Left renal pelvis (tissue), 4 donors: ENCODE measurements around the gene SLC35A5. TPM values are rescaled to one million over a fixed set of nuclear protein-coding genes. Genes with fewer than 3 reads are reported as not detected.

Source experiments
- DNase-seq, 4 donors: peaks; one replicate each; pipeline ENCODE4 v3.0.0-alpha.2; 2013; ENCODE audit warnings: low read depth in 4 of 4, low spot score in 3 of 4
- polyA plus RNA-seq, 4 donors: library from polyadenylated mRNA; unstranded; fragments of 120-200 nt; gene quantifications; one replicate each; pipeline ENCODE4 v1.2.1, GENCODE V29; 2013; ENCODE audit not compliant: insufficient read length in 4 of 4

The SLC35A5 gene
- polyA plus RNA-seq, 4 donors = 62.3 to 82.3 (median 67.5) TPM

- DNase-seq = no peak
These were observed 7.4 kb downstream of the SLC35A5 start for GRCh38 chr3:112569265-112569664.

GRCh38 chr3:112572701-112573100, 10.9 kb downstream of the SLC35A5 start:
- no peak for DNase-seq

- no peak for DNase-seq
These were observed 17.4 kb downstream of the SLC35A5 start for GRCh38 chr3:112579232-112579631.

GRCh38 chr3:112579697-112580096, 17.9 kb downstream of the SLC35A5 start:
- DNase-seq = no peak

GRCh38 chr3:112582244-112582874, 20.5 kb downstream of the SLC35A5 start:
- no peak for DNase-seq

- no peak for DNase-seq
These were observed 21.3 kb downstream of the SLC35A5 start for GRCh38 chr3:112583105-112583504.

GRCh38 chr3:112585782-112586181, 23.9 kb downstream of the SLC35A5 start:
- no peak for DNase-seq

GRCh38 chr3:112587336-112587735, 25.5 kb downstream of the SLC35A5 start:
- DNase-seq = no peak

GRCh38 chr3:112593258-112593657, 31.4 kb downstream of the SLC35A5 start:
- no peak for DNase-seq

GRCh38 chr3:112594856-112595255, 33.0 kb downstream of the SLC35A5 start:
- DNase-seq = no peak

GRCh38 chr3:112597945-112598344, 36.1 kb downstream of the SLC35A5 start:
- no peak for DNase-seq

GRCh38 chr3:112598731-112599130, 36.9 kb downstream of the SLC35A5 start:
- DNase-seq = no peak

- no peak for DNase-seq
These were observed 40.5 kb downstream of the SLC35A5 start for GRCh38 chr3:112602217-112602838.

- no peak for DNase-seq
These were observed 42.7 kb downstream of the SLC35A5 start for GRCh38 chr3:112604536-112604935.

- no peak for DNase-seq
These were observed 43.4 kb downstream of the SLC35A5 start for GRCh38 chr3:112605285-112605684.

GRCh38 chr3:112606098-112606497, 44.3 kb downstream of the SLC35A5 start:
- DNase-seq = no peak

GRCh38 chr3:112607863-112608262, 46.0 kb downstream of the SLC35A5 start:
- DNase-seq = peak in 1 of 4 donors; percentile 35

- no peak for DNase-seq
These were observed 48.3 kb downstream of the SLC35A5 start for GRCh38 chr3:112610121-112610520.

GRCh38 chr3:112611752-112612515, 50.1 kb downstream of the SLC35A5 start:
- no peak for DNase-seq

GRCh38 chr3:112615989-112616731, 54.3 kb downstream of the SLC35A5 start:
- no peak for DNase-seq

GRCh38 chr3:112617285-112617684, 55.4 kb downstream of the SLC35A5 start:
- no peak for DNase-seq
